ENCODE measurements around the gene GRIA3.

DNA sequence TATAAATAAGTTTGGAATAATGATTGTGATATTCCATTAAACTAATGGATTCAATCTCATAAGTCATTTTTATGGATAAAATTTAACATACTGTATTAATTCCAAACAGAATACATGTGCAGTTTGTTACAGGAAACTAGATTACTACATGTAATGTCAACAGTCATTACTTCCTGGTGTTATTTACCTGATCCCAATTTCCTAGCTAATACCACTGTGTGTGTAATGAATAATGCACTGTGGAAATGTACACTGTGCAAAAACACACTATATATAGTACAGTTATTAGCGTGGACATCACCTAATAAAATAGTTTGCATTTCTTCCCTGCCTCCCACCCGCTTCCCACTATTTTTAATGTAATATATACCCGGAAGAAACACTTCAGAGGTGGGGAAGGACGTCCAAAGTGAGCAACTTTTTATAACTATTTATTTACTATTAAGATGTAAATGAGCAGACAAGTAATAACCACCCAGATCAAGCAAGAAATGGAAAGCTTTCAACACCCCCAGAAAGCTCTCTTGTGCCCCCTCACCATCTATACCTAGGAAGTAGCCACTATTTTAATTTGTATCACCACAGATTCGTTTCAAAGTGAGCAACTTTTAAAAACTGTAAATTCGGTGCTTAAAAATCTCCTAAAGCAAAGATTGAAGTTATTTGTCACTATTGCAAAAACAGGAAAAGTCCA is 329.7 kb downstream of the GRIA3 start:
- TF ChIP-seq, protein P1, sequence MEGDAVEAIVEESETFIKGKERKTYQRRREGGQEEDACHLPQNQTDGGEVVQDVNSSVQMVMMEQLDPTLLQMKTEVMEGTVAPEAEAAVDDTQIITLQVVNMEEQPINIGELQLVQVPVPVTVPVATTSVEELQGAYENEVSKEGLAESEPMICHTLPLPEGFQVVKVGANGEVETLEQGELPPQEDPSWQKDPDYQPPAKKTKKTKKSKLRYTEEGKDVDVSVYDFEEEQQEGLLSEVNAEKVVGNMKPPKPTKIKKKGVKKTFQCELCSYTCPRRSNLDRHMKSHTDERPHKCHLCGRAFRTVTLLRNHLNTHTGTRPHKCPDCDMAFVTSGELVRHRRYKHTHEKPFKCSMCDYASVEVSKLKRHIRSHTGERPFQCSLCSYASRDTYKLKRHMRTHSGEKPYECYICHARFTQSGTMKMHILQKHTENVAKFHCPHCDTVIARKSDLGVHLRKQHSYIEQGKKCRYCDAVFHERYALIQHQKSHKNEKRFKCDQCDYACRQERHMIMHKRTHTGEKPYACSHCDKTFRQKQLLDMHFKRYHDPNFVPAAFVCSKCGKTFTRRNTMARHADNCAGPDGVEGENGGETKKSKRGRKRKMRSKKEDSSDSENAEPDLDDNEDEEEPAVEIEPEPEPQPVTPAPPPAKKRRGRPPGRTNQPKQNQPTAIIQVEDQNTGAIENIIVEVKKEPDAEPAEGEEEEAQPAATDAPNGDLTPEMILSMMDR (conservative IDR thresholded peaks at IDR 0.05), result no peak
- no peak for TF ChIP-seq EZH2 (IDR thresholded peaks at IDR 0.05; ENCODE audit: low read depth)

All from PC-9 (cell line).